Measurements from ENCODE around the gene DNASE2B.

Gene DNASE2B

GRCh38 chr1:84424513-84425149, 26.3 kb downstream of the DNASE2B start:
- DNase-seq: no peak
- no peaks in the 10 kb centered on the region for H3K27me3 ChIP-seq (ENCODE audit: insufficient read depth, low read depth, severe bottlenecking)
- H3K27ac ChIP-seq: no peak overlapping the region
- TF ChIP-seq CTCF (IDR thresholded peaks at IDR 0.05; ENCODE audit: low read depth, low read length): no peak
- no peak overlapping the region for H3K4me3 ChIP-seq (ENCODE audit: low read depth, low read length)
- no peaks in the 10 kb centered on the region for H3K36me3 ChIP-seq
- H3K9me3 ChIP-seq (ENCODE audit: severe bottlenecking): no peaks in the 10 kb centered on the region

- no peaks in the 10 kb centered on the region for H3K9me3 ChIP-seq (ENCODE audit: severe bottlenecking)
- no peaks in the 10 kb centered on the region for H3K36me3 ChIP-seq
- H3K27me3 ChIP-seq (ENCODE audit: insufficient read depth, low read depth, severe bottlenecking): no peaks in the 10 kb centered on the region
- no peak for TF ChIP-seq CTCF (IDR thresholded peaks at IDR 0.05; ENCODE audit: low read depth, low read length)
- no peak for DNase-seq
- no peak overlapping the region for H3K4me3 ChIP-seq (ENCODE audit: low read depth, low read length)
- H3K27ac ChIP-seq: no peak overlapping the region
Observed at GRCh38 chr1:84425150-84425896, 27.0 kb downstream of the DNASE2B start.

- no peak for TF ChIP-seq CTCF (IDR thresholded peaks at IDR 0.05; ENCODE audit: low read depth, low read length)
- Histone ChIP-seq H3K9me3 (ENCODE audit: severe bottlenecking) (no peaks in the 10 kb centered on the region), H3K27ac (no peak overlapping the region), H3K27me3 (ENCODE audit: insufficient read depth, low read depth, severe bottlenecking) (no peaks in the 10 kb centered on the region), H3K36me3 (no peaks in the 10 kb centered on the region), H3K4me3 (ENCODE audit: low read depth, low read length) (no peak overlapping the region)
- DNase-seq: no peak
Observed at GRCh38 chr1:84426376-84426775, 28.1 kb downstream of the DNASE2B start.

- TF ChIP-seq CTCF (IDR thresholded peaks at IDR 0.05; ENCODE audit: low read depth, low read length): no peak
- Histone ChIP-seq H3K9me3 (ENCODE audit: severe bottlenecking) (no peaks in the 10 kb centered on the region), H3K36me3 (no peaks in the 10 kb centered on the region), H3K27me3 (ENCODE audit: insufficient read depth, low read depth, severe bottlenecking) (no peaks in the 10 kb centered on the region), H3K27ac (no peak overlapping the region), H3K4me3 (ENCODE audit: low read depth, low read length) (no peak overlapping the region)
- DNase-seq: no peak
Observed at GRCh38 chr1:84427250-84428188, 29.2 kb downstream of the DNASE2B start.

- no peaks in the 10 kb centered on the region for H3K27me3 ChIP-seq (ENCODE audit: insufficient read depth, low read depth, severe bottlenecking)
- no peak for DNase-seq
- no peak overlapping the region for H3K27ac ChIP-seq
Observed at GRCh38 chr1:84428235-84428634, 30.0 kb downstream of the DNASE2B start.

More at GRCh38 chr1:84428235-84428634, 30.0 kb downstream of the DNASE2B start:
- no peak for TF ChIP-seq CTCF (IDR thresholded peaks at IDR 0.05; ENCODE audit: low read depth, low read length)
- no peaks in the 10 kb centered on the region for H3K36me3 ChIP-seq
- H3K9me3 ChIP-seq (ENCODE audit: severe bottlenecking): no peaks in the 10 kb centered on the region
- no peak overlapping the region for H3K4me3 ChIP-seq (ENCODE audit: low read depth, low read length)

Data from WERI-Rb-1 (cell line).